HG03521 (cell line): Measurements from ENCODE around the gene PCDHB6.
"Not testable (repeated sequence)": the region's sequence is repeated elsewhere in the genome, so short reads cannot be mapped to it uniquely, and the experiment has no call there.

Source experiments
- ATAC-seq: cut with Tn5 transposase; IDR thresholded peaks from one replicate; pipeline ENCODE4 v1.9.1; 2021; ENCODE audit warnings: mild to moderate bottlenecking, moderate library complexity; ENCODE audit not compliant: unreplicated experiment

PCDHB6 gene

GRCh38 chr5:141149812-141150211 is at the start of gene PCDHB6:
Gene PCDHB6 (plus strand): TSS chr5:141150057. CDS start chr5:141150258, 201 bp downstream.
- no peak for ATAC-seq

GRCh38 chr5:141100243-141100805 is 49.5 kb upstream of the PCDHB6 start, which contains the start of gene PCDHB3:
Gene PCDHB3 (plus strand): TSS chr5:141100473. CDS start chr5:141100650, 177 bp downstream.
- ATAC-seq = no peak

DNA sequence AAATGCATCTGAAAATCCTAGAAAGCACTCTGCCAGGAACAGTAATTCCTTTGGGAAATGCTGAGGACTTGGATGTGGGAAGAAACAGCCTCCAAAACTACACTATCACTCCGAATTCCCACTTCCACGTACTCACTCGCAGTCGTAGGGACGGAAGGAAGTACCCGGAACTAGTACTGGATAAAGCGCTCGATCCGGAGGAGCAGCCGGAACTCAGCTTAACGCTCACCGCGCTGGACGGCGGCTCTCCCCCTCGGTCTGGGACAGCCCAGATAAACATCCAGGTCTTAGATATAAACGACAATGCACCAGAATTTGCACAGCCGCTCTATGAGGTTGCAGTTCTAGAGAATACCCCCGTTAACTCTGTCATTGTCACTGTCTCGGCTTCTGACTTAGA is 48.8 kb upstream of the PCDHB6 start:
- ATAC-seq = no peak

DNA sequence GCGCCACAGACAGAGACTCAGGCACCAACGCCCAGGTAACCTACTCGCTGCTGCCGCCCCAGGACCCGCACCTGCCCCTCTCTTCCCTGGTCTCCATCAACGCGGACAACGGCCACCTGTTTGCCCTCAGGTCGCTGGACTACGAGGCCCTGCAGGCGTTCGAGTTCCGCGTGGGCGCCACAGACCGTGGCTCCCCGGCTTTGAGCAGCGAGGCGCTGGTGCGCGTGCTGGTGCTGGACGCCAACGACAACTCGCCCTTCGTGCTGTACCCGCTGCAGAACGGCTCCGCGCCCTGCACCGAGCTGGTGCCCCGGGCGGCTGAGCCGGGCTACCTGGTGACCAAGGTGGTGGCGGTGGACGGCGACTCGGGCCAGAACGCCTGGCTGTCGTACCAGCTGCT is 47.8 kb upstream of the PCDHB6 start:
- not testable (repeated sequence) for ATAC-seq

DNA sequence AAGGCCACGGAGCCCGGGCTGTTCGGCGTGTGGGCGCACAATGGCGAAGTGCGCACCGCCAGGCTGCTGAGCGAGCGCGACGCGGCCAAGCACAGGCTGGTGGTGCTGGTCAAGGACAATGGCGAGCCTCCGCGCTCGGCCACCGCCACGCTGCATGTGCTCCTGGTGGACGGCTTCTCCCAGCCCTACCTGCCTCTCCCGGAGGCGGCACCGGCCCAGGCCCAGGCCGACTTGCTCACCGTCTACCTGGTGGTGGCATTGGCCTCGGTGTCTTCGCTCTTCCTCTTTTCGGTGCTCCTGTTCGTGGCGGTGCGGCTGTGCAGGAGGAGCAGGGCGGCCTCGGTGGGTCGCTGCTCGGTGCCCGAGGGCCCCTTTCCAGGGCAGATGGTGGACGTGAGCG is 47.4 kb upstream of the PCDHB6 start:
- ATAC-seq = not testable (repeated sequence)

- ATAC-seq = no peak
Observed at GRCh38 chr5:141105350-141105749, 44.5 kb upstream of the PCDHB6 start.

GRCh38 chr5:141119250-141119649 is 30.6 kb upstream of the PCDHB6 start:
- no peak for ATAC-seq

- ATAC-seq = no peak
Observed at GRCh38 chr5:141121563-141121962, 28.3 kb upstream of the PCDHB6 start, which contains the start of gene PCDHB4. Gene PCDHB4 (plus strand): TSS chr5:141121818. CDS start chr5:141121999, 181 bp downstream.

DNA sequence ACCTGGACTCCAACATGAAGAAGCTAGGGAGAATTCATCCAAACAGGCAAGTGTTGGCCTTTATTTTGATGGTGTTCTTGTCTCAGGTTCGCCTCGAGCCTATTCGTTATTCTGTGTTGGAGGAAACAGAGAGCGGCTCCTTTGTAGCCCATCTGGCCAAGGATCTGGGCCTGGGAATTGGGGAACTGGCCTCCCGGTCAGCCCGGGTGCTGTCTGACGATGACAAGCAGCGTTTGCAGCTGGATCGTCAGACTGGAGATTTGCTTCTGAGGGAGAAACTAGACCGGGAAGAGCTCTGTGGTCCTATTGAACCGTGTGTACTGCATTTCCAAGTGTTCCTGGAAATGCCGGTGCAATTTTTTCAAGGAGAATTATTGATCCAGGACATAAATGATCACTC is 27.9 kb upstream of the PCDHB6 start:
- ATAC-seq = no peak

DNA sequence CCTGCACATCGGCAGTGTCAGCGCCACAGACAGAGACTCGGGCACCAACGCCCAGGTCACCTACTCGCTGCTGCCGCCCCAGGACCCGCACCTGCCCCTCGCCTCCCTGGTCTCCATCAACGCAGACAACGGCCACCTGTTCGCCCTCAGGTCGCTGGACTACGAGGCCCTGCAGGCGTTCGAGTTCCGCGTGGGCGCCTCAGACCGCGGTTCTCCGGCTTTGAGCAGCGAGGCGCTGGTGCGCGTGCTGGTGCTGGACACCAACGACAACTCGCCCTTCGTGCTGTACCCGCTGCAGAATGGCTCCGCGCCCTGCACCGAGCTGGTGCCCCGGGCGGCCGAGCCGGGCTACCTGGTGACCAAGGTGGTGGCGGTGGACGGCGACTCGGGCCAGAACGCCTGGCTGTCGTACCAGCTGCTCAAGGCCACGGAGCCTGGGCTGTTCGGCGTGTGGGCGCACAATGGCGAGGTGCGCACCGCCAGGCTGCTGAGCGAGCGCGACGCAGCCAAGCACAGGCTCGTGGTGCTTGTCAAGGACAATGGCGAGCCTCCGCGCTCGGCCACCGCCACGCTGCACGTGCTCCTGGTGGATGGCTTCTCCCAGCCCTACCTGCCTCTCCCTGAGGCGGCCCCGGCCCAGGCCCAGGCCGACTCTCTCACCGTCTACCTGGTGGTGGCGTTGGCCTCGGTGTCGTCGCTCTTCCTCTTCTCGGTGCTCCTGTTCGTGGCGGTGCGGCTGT is 26.3 kb upstream of the PCDHB6 start:
- ATAC-seq = not testable (repeated sequence)

DNA sequence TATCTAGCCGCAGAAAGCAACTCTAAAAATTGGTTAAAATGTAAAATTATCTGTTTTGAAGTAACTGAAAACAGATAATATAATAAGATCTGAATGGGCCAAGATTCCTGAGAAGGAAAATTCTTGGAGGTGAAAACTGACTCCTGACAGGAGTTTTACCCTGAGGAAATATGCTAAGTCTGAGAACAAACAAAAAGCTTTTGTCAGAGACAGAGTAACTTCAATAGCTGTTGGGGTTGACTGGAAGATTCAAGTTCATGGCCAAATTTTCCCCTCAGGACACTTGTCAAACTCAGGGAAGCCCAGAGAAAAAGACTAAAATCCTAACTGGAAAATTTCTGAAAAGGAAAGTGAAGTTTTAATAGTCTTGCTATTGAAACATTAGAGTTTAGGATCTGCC is 22.6 kb upstream of the PCDHB6 start:
- ATAC-seq = no peak

DNA sequence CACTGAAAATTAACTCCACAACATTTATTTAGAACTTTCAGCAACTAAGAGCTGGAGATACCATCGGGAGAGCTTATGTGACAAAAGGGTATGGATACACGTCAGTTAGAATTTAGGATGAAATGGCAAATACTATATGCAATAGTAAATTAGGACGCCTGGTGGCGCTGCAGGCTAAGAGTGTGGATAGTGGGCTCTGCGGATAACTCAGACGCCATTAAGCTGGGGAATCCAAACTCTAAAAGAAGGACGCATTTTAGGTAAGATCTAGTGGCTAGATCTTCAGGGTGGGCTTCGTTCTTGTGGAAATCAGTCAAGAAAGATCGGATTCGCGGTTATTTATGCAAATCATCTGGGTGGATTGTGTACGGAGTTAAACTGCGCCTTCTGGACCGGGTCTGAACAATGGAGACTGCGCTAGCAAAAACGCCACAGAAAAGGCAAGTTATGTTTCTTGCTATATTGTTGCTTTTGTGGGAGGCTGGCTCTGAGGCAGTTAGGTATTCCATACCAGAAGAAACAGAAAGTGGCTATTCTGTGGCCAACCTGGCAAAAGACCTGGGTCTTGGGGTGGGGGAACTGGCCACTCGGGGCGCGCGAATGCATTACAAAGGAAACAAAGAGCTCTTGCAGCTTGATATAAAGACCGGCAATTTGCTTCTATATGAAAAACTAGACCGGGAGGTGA is 14.7 kb upstream of the PCDHB6 start, which contains the start of gene PCDHB5:
Gene PCDHB5, plus strand, starts transcription at position 177 of the 688 bp plus-strand sequence. Its CDS starts 229 bp downstream, at position 406.
- no peak for ATAC-seq

- ATAC-seq = no peak
Observed at GRCh38 chr5:141135718-141136266, 14.1 kb upstream of the PCDHB6 start.

- ATAC-seq = not testable (repeated sequence)
Observed at GRCh38 chr5:141137346-141137745, 12.5 kb upstream of the PCDHB6 start.

GRCh38 chr5:141150224-141150992 is 551 bp downstream of the PCDHB6 start:
- no peak for ATAC-seq

- ATAC-seq = no peak
Observed at GRCh38 chr5:141150993-141151325, 1.1 kb downstream of the PCDHB6 start.

DNA sequence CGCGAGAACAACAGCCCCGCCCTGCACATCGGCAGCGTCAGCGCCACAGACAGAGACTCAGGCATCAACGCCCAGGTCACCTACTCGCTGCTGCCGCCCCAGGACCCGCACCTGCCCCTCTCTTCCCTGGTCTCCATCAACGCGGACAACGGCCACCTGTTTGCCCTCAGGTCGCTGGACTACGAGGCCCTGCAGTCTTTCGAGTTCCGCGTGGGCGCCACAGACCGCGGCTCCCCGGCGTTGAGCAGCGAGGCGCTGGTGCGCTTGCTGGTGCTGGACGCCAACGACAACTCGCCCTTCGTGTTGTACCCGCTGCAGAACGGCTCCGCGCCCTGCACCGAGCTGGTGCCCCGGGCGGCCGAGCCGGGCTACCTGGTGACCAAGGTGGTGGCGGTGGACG is 1.8 kb downstream of the PCDHB6 start:
- not testable (repeated sequence) for ATAC-seq

GRCh38 chr5:141152096-141152495 is 2.2 kb downstream of the PCDHB6 start:
- ATAC-seq = not testable (repeated sequence)

DNA sequence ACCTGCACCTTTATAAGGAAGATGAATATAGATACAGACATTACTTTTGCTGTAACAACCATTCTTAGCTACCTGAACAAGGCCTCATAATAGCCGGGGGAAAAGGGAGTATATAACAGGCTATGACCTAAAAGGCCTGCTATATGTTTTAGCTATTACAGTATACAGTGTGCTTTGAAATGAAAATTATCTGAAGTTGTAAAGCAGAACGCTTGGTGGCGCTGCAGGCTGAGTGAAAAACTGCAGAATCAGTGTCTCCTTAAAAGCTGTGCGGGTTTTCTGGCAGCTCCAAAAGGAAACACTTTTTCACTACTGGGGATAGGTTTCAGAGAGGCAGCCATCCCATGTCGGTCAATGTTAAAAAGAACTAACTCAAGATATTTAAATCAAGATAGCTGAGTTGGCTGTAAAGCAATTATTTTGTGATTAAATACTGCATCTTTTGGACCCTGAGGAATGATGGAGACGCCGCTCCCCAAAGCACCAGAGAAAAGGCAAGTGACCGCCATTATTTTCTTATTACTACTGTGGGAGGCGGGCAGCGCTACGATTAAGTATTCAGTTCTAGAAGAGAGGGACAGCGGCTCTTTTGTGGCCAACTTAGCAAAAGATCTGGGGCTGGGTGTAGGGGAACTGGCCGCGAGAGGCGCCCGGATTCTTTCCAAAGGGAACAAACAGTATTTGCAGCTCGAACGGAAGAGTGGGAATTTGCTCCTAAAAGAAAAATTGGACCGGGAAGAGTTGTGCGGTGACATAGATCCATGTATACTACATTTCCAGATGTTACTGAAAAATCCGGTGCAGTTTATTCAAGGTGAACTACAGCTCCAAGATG is 5.9 kb downstream of the PCDHB6 start:
- no peak for ATAC-seq

DNA sequence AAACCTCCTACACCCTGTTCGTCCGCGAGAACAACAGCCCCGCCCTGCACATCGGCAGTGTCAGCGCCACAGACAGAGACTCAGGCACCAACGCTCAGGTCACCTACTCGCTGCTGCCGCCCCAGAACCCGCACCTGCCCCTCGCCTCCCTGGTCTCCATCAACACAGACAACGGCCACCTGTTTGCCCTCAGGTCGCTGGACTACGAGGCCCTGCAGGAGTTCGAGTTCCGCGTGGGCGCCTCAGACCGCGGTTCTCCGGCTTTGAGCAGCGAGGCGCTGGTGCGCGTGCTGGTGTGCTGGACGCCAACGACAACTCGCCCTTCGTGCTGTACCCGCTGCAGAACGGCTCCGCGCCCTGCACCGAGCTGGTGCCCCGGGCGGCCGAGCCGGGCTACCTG is 7.5 kb downstream of the PCDHB6 start:
- ATAC-seq = not testable (repeated sequence)
